NCI-H1436 treated with DMSO at 0.1 percent for 48 hours (cell line): ENCODE measurements around the gene ZBED4.

ENCODE experiments used
- DNase-seq: peaks from one replicate; lab custom pipeline; 2025; lab: John Stamatoyannopoulos, UW

Gene ZBED4

DNA sequence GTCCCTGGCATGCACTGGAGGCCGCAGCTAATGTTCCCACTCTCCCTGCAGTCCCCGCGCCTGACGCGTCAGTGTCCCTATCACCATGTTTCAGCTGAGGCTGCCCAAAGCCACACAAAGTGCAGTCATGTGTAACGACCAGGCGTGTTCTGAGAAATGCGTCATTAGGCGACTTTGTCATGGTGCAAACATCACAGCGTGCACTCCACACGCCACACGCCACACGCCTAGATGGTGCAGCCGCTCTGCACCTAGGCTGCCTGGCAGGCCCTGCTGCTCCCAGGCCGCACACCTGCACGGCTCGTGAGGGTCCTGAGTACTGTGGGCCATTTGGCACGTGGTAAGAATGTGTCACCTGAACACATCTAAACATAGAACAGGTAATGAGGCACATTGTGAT is 67.2 kb downstream of the ZBED4 start:
- DNase-seq = no peak

DNA sequence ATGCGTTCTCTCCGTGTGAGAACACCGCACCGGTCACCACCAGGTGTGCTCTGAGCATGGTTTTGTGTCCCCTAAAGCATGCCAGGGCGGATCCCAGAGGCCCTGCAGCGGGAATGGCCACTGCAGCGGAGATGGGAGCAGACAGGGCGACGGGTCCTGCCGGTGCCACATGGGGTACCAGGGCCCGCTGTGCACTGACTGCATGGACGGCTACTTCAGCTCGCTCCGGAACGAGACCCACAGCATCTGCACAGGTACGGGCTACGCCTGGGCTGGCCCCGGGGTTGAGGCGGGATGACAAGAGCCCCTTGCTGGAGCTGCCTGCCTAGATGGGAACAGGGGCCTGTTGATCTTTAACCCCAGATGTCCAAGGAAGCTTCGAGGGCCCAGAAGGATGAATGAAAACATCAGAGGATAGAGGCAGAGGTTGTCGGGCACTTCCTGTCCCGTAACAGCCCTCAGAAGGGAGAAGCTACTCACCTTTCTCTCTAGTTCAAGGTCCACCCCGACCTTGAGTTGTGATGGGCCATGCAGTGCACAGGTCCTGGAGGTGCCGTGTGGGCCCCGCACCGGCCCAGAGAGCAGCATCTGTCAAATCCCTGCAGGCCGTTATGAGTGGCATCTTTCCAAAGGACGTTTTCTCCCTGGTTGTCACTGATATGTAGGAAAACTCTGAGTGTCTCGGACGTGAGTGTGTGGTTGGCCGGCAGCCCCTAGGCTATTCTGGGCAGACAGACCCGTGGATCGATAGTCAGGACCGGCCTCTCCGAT is 68.0 kb downstream of the ZBED4 start:
- no peak for DNase-seq

DNA sequence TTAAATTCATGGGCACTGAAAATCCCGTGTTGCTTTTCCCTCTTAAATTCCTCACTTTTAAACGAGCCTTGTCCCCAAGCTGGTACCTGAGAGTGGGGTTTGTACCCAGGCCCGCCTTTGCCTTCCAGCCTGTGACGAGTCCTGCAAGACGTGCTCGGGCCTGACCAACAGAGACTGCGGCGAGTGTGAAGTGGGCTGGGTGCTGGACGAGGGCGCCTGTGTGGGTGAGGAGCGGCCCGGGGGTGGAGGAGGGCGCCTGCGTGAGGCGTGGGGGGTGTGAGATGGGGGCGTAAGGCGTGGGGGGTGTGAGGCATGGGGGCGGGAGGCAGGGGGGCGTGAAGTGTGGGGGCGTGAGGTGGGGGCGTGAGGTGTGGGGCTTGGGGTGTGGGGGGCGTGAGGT is 68.8 kb downstream of the ZBED4 start:
- DNase-seq = no peak

DNA sequence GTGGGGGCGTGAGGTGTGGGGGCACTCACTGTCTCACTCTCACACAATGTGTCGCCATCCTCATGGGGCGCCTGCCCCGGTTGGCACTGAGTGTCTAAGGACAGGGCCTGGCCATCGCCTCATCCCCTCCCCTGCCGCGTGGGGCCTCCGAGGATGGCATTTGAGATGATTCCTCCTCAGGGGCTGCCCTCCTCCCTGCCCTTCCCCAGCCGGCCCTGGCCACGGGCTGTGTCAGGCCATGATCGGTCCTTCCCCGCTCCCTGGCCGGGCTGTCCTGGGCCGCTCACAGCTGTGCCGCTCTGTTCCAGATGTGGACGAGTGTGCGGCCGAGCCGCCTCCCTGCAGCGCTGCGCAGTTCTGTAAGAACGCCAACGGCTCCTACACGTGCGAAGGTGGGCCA is 69.3 kb downstream of the ZBED4 start:
- no peak for DNase-seq

GRCh38 chr22:49923445-49923844 is 69.8 kb downstream of the ZBED4 start:
- DNase-seq = no peak

GRCh38 chr22:49924113-49924833 is 70.6 kb downstream of the ZBED4 start:
- no peak for DNase-seq

DNA sequence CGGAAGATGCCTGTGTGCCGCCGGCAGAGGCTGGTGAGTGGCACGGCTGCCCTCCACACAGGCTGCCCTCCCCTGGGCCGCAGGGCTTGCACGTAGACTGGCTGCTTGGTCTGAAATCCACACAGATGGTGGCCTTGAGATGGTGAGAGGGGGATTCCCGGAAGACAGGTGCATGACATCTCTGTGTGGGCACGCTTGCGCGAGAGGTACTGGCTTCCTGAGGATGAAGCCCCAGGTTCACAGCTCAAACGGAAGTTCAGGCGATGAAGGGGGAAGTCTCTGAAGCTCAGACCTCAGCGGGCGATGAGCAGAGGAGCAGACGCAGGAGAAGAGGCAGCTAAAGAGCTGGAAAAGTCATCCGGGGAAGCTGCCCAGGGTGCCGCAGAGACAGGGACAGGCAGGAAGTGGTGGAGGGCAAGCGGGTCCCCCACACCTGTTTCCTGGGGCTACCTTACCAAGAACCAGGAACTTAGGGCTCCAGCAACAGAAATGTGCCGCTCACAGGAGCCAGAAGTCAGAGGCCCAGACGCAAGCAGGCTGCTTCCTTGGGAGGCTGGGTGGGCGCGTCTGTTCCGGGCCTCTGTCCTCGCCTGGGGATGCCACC is 72.0 kb downstream of the ZBED4 start:
- no peak for DNase-seq

- no peak for DNase-seq
Measured at GRCh38 chr22:49926916-49927315, 73.3 kb downstream of the ZBED4 start.

- DNase-seq = no peak
Measured at GRCh38 chr22:49927483-49928184, 74.0 kb downstream of the ZBED4 start.

- DNase-seq = no peak
Measured at GRCh38 chr22:49928185-49928495, 74.5 kb downstream of the ZBED4 start.

DNA sequence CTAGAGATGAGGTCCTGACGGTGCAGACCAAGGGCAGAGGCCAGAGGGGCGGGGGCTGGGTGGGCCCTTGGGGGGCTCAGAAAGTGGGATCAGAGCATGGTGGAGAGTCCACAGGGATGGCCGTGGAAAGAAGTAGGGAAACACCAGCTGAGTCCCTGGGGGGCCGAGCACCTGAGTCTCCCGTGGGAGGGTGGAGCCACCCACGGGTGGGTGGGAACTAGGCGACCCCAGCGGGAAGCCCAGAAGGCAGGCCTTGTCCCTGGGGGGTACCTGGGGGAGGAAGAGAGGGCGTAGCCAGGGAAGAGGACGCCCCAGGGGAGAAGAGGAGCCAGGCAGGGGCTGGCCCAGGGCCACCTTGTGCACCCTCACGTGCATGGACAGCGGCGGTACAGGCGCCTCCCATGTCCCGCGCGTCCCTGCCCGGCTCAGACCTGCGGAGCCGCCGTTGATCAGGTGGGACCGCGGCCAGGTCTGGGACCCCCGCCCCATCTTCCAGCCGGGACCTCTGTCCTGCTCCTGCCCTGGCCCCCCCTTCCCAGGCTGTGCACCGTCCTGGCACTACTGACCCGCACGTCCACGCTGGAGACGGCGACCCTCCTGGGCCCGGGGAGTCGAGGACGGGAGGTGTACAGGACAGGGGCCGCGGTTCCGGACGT is 75.0 kb downstream of the ZBED4 start:
- no peak for DNase-seq

DNA sequence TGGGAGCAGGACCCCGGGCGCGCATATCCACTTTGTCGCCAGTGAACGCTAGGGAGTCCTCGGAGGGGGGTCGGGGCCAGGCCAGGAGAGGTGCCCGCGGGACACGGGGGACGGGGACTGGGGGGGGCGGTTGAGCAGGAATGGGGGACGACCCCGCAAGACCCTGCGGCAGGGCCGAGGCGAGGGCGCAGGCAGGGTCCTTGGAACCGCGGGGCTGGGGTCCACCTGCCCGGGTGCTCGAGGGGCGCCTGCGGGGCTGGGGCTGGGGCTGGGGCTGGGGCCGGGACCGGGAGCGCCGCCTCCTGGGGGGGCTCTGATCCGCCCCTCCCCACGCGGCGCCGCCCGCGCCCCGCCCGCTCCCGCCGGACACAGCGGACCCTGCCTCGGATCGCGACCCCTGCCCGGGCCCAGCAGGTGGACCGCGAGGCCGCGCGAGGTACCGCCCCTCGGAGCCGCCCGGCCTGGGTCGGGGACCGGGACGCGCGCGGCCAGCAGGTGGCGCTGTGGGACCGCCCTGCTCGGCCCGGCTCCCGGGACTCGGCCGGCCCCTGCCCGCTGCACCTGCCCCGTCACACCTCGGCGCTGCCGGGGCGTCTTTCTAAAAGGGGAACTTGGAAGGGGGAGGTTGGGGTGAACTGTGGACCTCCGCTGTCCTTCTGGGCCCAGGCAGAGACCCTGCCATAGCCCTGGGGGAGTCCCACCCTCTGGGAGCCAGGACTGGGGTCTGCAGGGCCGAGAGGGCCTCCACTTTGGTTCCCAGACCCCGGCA is 75.8 kb downstream of the ZBED4 start:
- no peak for DNase-seq

- no peak for DNase-seq
Measured at GRCh38 chr22:49929994-49930575, 76.4 kb downstream of the ZBED4 start.

- DNase-seq = no peak
Measured at GRCh38 chr22:49930596-49931412, 77.2 kb downstream of the ZBED4 start.

- no peak for DNase-seq
Measured at GRCh38 chr22:49933236-49934159, 79.9 kb downstream of the ZBED4 start.

- DNase-seq = no peak
Measured at GRCh38 chr22:49934160-49934890, 80.7 kb downstream of the ZBED4 start.

DNA sequence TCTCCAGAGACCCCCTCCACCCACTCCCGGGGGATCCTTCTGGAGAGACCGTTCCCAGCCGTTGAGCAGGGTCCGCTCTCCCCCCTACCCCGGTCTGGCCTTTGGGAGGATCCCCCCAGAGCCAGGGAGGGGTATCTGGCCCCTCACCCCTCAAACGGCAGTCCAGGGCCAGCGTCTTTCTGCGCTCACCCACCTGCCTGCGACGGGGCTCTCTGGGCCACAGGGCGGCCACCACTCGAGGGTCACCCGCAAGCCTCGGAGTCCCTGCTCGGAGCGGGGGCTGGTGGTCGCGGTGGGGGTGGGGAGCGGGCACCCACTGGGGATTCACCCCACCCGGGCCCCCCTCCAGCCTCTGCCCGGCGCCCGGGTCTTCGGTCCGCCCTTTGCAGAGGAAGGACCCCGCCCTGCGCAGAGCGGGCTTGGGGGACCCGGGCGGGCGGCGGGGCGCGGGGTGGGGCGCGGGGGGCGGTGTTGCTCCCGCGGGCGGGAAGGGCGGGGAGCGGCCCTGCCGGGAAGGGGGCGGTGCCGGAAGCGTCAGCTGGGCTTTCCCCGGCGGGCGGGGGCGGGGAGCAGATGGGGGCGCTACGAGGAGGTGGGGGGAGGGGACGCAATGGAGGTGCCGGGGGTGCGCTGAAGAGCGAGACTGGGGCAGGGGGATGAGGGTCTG is 81.4 kb downstream of the ZBED4 start:
- DNase-seq = no peak

GRCh38 chr22:49935561-49935960 is 81.9 kb downstream of the ZBED4 start:
- DNase-seq = no peak
